ENCODE results near the gene ATAD2B.
"Not testable (repeated sequence)": the region's sequence is repeated elsewhere in the genome, so short reads cannot be mapped to it uniquely, and the experiment has no call there.

The ATAD2B gene

DNA sequence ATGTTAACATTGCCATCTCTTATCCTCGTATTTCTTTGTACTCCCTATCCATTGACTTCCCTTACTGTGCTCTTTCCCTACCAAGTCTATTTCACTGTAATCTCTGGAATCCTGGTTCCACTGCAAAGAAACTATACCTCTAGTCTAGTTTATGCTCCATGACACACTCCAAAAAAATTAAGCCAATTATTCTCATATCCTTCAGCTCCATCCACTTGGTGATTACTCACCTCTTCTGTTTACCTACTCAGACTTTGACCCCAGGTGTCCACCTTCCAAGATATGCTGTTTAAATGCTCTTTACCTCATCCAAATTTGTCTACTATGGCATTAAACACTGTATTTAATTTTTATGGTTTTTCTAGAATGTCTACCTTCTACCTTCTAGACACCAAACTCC is 137.9 kb downstream of the ATAD2B start:
- no peak for DNase-seq (ENCODE audit: low read depth)

GRCh38 chr2:23788100-23788499 is 138.8 kb downstream of the ATAD2B start:
- DNase-seq (ENCODE audit: low read depth): no peak

GRCh38 chr2:23784971-23785370 is 142.0 kb downstream of the ATAD2B start:
- DNase-seq (ENCODE audit: low read depth): no peak

- DNase-seq (ENCODE audit: low read depth): no peak
Measured at GRCh38 chr2:23782646-23783045, 144.3 kb downstream of the ATAD2B start.

GRCh38 chr2:23782126-23782525 is 144.8 kb downstream of the ATAD2B start:
- no peak for DNase-seq (ENCODE audit: low read depth)

DNA sequence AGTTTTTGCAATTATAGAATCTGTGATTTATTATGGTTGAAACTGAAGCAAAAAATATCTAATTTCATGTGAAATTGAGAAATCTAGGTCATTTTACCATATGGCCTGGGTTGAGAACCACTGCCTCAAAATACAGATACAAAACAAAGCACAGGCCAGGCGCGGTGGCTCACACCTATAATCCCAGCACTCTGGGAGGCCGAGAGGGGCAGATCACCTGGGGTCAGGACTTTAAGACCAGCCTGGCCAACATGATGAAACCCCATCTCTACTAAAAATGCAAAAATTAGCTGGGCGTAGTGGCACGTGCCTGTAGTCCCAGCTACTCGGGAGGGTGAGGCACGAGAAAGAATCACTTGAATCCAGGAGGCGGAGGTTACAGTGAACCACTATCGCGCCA is 146.5 kb downstream of the ATAD2B start:
- DNase-seq (ENCODE audit: low read depth): not testable (repeated sequence)

GRCh38 chr2:23777826-23778225 is 149.1 kb downstream of the ATAD2B start:
- no peak for DNase-seq (ENCODE audit: low read depth)

GRCh38 chr2:23776021-23776420 is 150.9 kb downstream of the ATAD2B start:
- no peak for DNase-seq (ENCODE audit: low read depth)

DNA sequence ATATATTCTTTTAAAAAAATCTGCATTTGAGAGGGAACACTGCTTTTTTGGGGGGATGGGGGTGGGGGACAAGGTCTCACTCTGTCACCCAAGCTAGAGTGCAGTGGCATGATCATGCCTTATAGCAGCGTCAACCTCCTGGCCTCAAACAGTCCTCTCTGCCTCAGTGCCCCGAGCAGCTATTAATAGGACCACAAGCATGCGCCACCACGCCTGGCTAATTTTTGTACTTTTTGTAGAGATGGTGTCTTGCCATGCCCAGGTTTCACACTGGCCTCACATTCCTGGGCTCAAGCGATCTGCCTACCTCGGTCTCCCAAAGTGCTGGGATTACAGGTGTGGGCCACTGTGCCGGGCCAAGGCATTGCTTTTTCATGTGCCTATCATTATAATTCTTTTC is 154.2 kb downstream of the ATAD2B start:
- DNase-seq (ENCODE audit: low read depth): no peak

DNA sequence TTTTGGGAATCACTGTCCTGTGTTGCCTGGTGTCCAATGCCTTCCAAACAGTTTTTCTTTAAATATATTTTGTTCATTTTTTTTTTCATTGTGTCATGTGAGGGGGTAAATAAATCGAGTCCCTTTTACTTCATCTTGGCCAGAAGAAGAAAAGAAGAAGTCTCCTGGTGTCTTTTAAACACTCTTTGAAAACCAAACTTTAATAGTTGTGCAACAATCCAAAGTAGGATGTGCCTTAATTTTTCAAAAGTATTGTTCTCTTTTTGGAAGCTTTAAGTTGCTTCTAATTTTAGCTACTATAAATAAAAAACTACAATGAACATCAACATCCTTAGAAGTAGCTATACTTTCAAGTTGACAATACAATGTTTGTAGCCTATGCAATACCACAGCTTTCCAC is 154.9 kb downstream of the ATAD2B start:
- no peak for DNase-seq (ENCODE audit: low read depth)

- DNase-seq (ENCODE audit: low read depth): no peak
Measured at GRCh38 chr2:23769364-23769763, 157.6 kb downstream of the ATAD2B start.

- DNase-seq (ENCODE audit: low read depth): no peak
Measured at GRCh38 chr2:23767876-23768621, 158.9 kb downstream of the ATAD2B start.

GRCh38 chr2:23762141-23762540 is 164.8 kb downstream of the ATAD2B start:
- DNase-seq (ENCODE audit: low read depth): no peak

DNA sequence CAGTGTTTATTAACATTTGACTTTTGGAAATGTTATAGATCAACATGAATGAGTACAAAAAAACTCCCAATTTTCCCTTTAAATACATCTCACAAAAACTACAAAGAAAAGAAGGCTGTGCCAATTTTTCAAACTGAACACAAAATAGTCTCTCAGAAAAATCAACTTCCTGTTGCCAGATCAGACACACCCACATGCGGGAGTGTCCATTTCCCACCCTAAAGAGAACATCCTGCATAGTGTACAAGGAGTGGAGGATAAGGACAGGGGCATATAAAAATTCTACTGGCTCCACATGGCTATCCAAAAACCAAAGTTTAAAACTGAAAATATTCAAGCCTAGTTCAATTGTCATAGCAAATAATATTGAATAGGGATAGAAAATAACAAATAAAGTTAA is 165.3 kb downstream of the ATAD2B start:
- DNase-seq (ENCODE audit: low read depth): no peak

GRCh38 chr2:23760736-23761135 is 166.2 kb downstream of the ATAD2B start:
- DNase-seq (ENCODE audit: low read depth): no peak

GRCh38 chr2:23757686-23758433 is 169.1 kb downstream of the ATAD2B start:
- DNase-seq (ENCODE audit: low read depth): no peak

DNA sequence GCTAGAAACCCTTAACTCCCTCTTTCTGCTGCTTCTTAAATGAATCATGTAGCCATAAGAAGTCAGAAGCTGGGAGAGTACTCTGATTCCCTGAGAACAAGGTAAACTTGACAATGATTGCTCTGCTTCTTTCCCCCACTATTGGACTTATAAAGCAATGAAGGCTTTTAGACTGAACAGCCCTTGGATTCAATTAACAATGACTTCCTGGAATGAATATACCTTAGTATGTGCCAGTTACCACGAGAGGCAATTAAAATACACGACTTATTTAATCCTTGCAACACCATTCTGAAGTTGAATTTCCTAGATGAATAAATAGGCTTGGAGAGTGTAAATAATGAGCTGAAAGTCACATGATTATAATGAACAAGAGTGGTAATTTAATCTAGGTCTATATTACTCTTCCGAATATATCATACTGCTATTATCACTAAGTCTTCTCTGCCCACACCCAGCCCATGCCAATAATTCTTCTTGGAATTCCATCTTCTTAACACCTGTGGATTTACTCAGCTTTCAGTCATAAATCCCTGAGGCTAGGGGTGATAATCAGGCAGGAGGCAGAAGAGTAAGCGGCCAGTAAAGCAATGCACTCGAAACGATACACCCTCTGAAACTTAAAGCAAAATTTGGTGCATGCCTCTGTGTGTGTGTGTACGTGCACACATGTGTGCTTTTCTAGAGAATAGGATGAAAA is 170.2 kb downstream of the ATAD2B start:
- no peak for DNase-seq (ENCODE audit: low read depth)

DNA sequence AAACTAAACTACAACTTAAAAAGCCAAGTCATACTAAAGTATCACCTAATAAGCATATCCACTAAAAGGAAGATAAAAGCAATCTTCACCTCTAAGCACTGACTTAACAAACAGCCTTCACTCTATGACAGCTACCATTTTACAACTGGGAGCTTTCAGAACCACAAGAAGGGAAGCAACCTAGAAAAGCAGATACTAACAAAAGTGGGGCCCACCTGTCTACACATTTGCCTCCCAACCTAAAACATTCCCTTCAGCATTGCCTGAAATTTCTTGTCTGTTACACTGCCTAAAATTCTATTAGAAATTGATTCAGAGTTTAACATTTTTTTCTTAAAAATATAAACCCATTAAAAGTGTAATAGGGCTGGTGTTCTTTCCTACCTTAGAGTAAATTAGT is 172.0 kb downstream of the ATAD2B start:
- no peak for DNase-seq (ENCODE audit: low read depth)

DNA sequence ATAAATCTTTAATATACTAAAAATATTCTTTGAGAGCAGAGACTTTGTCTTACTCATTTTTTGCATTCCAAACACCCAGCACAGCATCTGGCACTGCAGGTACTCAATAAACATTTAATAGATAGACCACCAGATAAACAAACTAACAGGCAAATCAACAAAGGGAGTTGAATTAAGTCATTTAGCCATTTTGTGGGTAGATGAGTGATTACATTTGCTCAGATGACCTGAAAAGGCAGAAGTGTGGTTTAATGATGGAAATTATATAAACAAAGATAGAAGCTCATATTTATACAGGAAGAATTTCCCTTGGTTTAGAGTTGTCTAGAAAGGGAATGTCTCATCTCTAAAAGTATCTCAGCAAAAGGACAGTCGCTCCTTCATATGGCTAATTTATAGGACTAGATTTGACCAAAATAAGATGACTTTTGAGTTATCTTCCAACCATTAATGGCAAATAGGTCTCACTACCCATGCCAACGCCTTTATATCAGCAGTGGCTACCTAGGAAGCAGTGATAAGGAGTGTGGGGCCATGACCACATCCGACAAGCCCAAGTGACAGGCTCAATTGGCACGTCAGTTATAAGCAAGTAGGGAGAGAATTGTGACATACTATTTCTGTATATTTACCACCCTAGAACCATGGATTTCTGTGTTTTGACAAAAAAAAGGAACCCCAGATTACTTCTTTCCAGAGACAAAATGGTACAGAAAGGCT is 173.5 kb downstream of the ATAD2B start:
- no peak for DNase-seq (ENCODE audit: low read depth)

DNA sequence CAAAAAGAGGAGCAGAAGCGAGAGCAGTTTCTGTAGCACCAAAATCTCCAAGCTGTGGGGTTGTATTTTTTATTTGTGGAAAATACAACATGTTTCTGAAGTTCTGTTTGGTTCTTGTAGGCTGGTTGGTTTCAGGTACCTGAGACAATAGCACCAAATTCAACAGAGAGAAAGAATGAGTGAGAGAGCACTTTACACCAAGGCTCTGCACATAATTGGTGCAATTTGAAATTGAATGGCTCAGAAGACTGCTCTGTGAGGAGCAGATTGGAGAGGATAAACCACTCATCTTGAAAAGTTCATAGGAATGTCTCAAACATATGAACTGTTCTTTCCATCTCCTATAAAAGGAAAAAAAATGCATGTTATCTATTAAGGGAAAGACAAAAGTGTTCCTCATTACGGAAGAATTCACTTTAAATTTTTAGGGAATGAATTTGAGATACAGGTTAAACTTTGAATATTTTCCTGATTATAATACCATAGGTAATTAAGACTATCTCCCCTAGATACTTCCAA is 175.1 kb downstream of the ATAD2B start:
- DNase-seq (ENCODE audit: low read depth): no peak

GRCh38 chr2:23746141-23746863 is 180.6 kb downstream of the ATAD2B start:
- no peak for DNase-seq (ENCODE audit: low read depth)

- no peak for DNase-seq (ENCODE audit: low read depth)
Measured at GRCh38 chr2:23745726-23746105, 181.2 kb downstream of the ATAD2B start.

Data from activated T-helper 9 cell treated with anti-CD3 and anti-CD28 coated beads, Interleukin-2, amount 50 U/mL, for 16 hours (primary cell).